ENCODE measurements around the gene ALS2CL.

DNA sequence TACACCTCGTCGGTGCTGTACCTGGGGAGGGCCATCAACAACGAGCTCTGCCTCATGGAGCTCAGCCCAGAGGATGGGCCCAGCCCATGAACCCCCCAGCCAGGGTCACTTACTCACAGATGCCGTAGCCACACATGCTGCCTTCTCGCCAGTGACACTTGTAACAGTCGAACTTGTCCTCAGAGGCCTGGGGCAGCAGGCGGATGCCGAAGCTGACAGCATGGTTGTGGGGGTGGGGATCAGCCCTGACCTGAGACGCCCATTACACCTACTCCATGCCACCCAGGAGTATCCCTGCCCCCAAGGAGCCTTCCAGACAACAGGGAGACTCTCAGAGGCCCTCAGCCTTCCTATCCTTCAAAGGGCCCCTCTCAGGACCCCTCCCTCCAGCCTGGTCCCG is 12.1 kb downstream of the ALS2CL start:
- TF ChIP-seq CTCF (IDR thresholded peaks at IDR 0.05) = no peak
- no peak for TF ChIP-seq POLR2A (IDR thresholded peaks at IDR 0.05)
- no peak for TF ChIP-seq POLR2AphosphoS5 (IDR thresholded peaks at IDR 0.05)
